CD14-positive monocyte (primary cell): ENCODE results near the gene EFNA1. TPM values are rescaled to one million over a fixed set of nuclear protein-coding genes. Genes with fewer than 3 reads are reported as not detected.

Experiments used
- DNase-seq, 3 donors: peaks; one replicate each; pipeline ENCODE4 v3.0.0-alpha.2; 2011 to 2022
- H2AFZ ChIP-seq: 2 replicates; pipeline ENCODE4 v1.6.0; 2012; ENCODE audit warnings: mild to moderate bottlenecking, low read depth, low read length, inconsistent platforms; ENCODE audit not compliant: insufficient read depth, poor library complexity, severe bottlenecking
- H3K27ac ChIP-seq, 2 donors: 1 replicate in 1 of 2; 2 replicates in 1 of 2; pipeline ENCODE4 v1.5.1; 2012 to 2013; ENCODE audit warnings: low read length in 2 of 2, control low read depth in 1 of 2, inconsistent platforms in 1 of 2, low read depth in 1 of 2, mild to moderate bottlenecking in 1 of 2
- H3K27me3 ChIP-seq, 2 donors: one replicate each; pipeline versions ENCODE4 v1.6.0 to v1.6.1; 2011 to 2013; ENCODE audit warnings: low read length in 2 of 2; ENCODE audit not compliant: control insufficient read depth in 2 of 2, insufficient read depth in 2 of 2
- H3K36me3 ChIP-seq, 2 donors: replicated peaks in 1 of 2; 1 replicate in 1 of 2; 2 replicates in 1 of 2; pipeline versions ENCODE4 v1.5.1 to v1.6.1; 2012 to 2013; ENCODE audit warnings: low read length in 2 of 2, control low read depth in 1 of 2, inconsistent platforms in 1 of 2, mild to moderate bottlenecking in 1 of 2; ENCODE audit not compliant: insufficient read depth in 2 of 2, control insufficient read depth in 1 of 2
- H3K4me1 ChIP-seq, 2 donors: 1 replicate in 1 of 2; 2 replicates in 1 of 2; pipeline versions ENCODE4 v1.5.1 to v1.6.1; 2012 to 2013; ENCODE audit warnings: low read length in 2 of 2, control low read depth in 1 of 2, inconsistent platforms in 1 of 2, mild to moderate bottlenecking in 1 of 2, moderate library complexity in 1 of 2; ENCODE audit not compliant: insufficient read depth in 2 of 2, control insufficient read depth in 1 of 2
- H3K4me2 ChIP-seq: replicated peaks from 2 replicates; pipeline ENCODE3; 2012; ENCODE audit warnings: low read length, moderate library complexity, mild to moderate bottlenecking; ENCODE audit not compliant: poor library complexity, severe bottlenecking; ENCODE audit errors: extremely low read depth
- H3K4me3 ChIP-seq, 3 experiments: fragments of 200-600 bp in 1 of 3; sonication (generic) in 1 of 3; replicated peaks in 1 of 3; 1 replicate in 2 of 3; 2 replicates in 1 of 3; pipeline ENCODE4 v1.5.1; 2011 to 2013; ENCODE audit warnings: low read length in 3 of 3, mild to moderate bottlenecking in 3 of 3, control low read depth in 2 of 3, low read depth in 2 of 3, inconsistent platforms in 1 of 3, moderate library complexity in 1 of 3
- H3K79me2 ChIP-seq: 2 replicates; pipeline ENCODE4 v1.6.0; 2012; ENCODE audit warnings: mild to moderate bottlenecking, control low read depth, inconsistent platforms, low read length, moderate library complexity; ENCODE audit not compliant: insufficient read depth
- H3K9ac ChIP-seq: 2 replicates; pipeline ENCODE4 v1.6.0; 2017; ENCODE audit warnings: low read length, mild to moderate bottlenecking; ENCODE audit not compliant: insufficient read depth, poor library complexity, severe bottlenecking
- H3K9me3 ChIP-seq, 2 donors: replicated peaks in 1 of 2; 1 replicate in 1 of 2; 2 replicates in 1 of 2; pipeline versions ENCODE4 v1.5.1 to v1.6.1; 2012 to 2013; ENCODE audit warnings: low read length in 2 of 2, control low read depth in 1 of 2; ENCODE audit not compliant: control insufficient read depth in 1 of 2, insufficient read depth in 1 of 2
- H4K20me1 ChIP-seq: 2 replicates; pipeline ENCODE4 v1.6.0; 2012; ENCODE audit warnings: mild to moderate bottlenecking, low read length, control low read depth, moderate library complexity; ENCODE audit not compliant: insufficient read depth
- H3K27ac Mint-ChIP-seq, 7 donors: one replicate each; pipeline ENCODE4 v1.8.0; 2020; ENCODE audit warnings: mild to moderate bottlenecking in 7 of 7, mixed read lengths in 7 of 7, moderate library complexity in 6 of 7, inconsistent platforms in 2 of 7
- H3K27me3 Mint-ChIP-seq, 3 donors: one replicate each; pipeline ENCODE4 v1.8.0; 2021 to 2022; ENCODE audit warnings: low read depth in 3 of 3, mild to moderate bottlenecking in 3 of 3, mixed read lengths in 3 of 3, moderate library complexity in 3 of 3, inconsistent platforms in 1 of 3
- H3K36me3 Mint-ChIP-seq, 2 donors: one replicate each; pipeline ENCODE4 v1.8.0; 2020; ENCODE audit warnings: mixed read lengths in 2 of 2, inconsistent platforms in 1 of 2, mild to moderate bottlenecking in 1 of 2
- H3K4me1 Mint-ChIP-seq: one replicate; pipeline ENCODE4 v1.8.0; 2020; ENCODE audit warnings: mild to moderate bottlenecking, mixed read lengths
- H3K4me3 Mint-ChIP-seq, 2 donors: one replicate each; pipeline ENCODE4 v1.8.0; 2020; ENCODE audit warnings: mild to moderate bottlenecking in 2 of 2, mixed read lengths in 2 of 2, moderate library complexity in 1 of 2
- H3K9me3 Mint-ChIP-seq, 7 donors: one replicate each; pipeline ENCODE4 v1.8.0; 2020 to 2022; ENCODE audit warnings: mixed read lengths in 7 of 7, mild to moderate bottlenecking in 6 of 7, moderate library complexity in 6 of 7, inconsistent platforms in 2 of 7
- WGBS: methylation state at CpG from one replicate; pipeline ENCODE4 v1.1.5; 2013; ENCODE audit warnings: missing lambda C conversion rate; ENCODE audit not compliant: insufficient coverage; 5-methylcytosine and 5-hydroxymethylcytosine counted together
- intact Hi-C, 2 donors: fragments of 100-400 bp; cut with micrococcal nuclease; formaldehyde crosslinking; loops; one replicate each; pipeline versions ENCODE4 v1.15.0 to v1.15.1; 2023
- polyA plus RNA-seq, 3 donors: library from polyadenylated mRNA; depleted of rRNA in 1 of 3; unstranded in 2 of 3; stranded (reverse) in 1 of 3; fragments of 300-500 nt in 2 of 3; fragments of >200 nt in 1 of 3; fragmentation: Illumina TruSeq in 2 of 3; gene quantifications; 1 replicate in 2 of 3; 2 replicates in 1 of 3; pipeline ENCODE4 v1.2.3, GENCODE V29; 2012 to 2021
- TF ChIP-seq, protein P1 (sequence below): fragments of 200-600 bp; IDR thresholded peaks from one replicate; pipeline ENCODE4 v1.8.0; 2022; ENCODE audit warnings: antibody characterized with exemption, mild to moderate bottlenecking

Gene EFNA1
- polyA plus RNA-seq, 3 donors = 1.2 TPM; not detected in 2

DNA sequence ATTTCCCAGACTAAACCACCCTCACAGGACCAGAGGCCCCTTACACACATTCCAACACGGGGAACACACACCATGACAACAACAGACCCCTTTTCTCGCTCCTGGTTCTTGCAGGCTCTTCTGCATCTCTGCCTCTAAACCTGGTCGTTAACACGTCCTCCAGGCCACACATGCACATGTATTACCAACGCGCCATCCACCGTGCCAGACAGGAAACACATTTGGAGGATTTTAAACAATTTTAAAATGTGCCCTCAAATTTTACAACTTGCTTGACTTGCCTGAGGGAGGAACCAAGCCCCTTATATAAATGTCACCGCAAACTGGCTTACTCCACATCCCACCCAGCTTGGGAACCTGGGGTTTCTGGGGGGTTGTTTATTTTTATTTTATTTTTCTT, 16.9 kb upstream of the EFNA1 start:
- TF ChIP-seq, protein P1, sequence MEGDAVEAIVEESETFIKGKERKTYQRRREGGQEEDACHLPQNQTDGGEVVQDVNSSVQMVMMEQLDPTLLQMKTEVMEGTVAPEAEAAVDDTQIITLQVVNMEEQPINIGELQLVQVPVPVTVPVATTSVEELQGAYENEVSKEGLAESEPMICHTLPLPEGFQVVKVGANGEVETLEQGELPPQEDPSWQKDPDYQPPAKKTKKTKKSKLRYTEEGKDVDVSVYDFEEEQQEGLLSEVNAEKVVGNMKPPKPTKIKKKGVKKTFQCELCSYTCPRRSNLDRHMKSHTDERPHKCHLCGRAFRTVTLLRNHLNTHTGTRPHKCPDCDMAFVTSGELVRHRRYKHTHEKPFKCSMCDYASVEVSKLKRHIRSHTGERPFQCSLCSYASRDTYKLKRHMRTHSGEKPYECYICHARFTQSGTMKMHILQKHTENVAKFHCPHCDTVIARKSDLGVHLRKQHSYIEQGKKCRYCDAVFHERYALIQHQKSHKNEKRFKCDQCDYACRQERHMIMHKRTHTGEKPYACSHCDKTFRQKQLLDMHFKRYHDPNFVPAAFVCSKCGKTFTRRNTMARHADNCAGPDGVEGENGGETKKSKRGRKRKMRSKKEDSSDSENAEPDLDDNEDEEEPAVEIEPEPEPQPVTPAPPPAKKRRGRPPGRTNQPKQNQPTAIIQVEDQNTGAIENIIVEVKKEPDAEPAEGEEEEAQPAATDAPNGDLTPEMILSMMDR = no peak
- H3K27ac Mint-ChIP-seq = no peak overlapping the region

DNA sequence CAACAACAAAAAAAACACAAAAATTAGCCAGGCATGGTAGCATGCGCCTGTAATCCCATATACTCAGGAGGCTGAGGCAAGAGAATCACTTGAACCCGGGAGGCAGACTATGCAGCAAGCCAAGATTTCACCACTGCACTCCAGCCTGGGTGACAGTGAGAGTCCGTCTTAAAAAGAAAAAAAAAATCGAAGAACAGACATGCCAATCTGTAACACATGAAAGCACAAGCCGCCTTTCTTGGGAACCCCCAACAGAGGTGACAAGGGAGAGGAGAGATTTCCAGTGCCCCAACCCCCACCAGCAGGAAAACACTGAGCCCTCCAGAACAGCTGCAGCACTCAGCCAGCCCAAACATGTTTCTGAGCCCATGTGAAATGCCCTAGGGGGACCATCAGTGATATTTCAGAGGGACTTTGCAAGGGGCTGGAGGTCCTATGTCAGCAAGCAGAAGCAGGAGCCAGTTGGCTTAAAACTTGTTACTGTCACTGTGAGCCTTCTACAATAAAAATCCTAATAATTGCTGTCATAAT, 14.2 kb upstream of the EFNA1 start:
- Histone ChIP-seq H3K79me2 (no peaks in the 10 kb centered on the region), H4K20me1 (no peaks in the 10 kb centered on the region), H3K9me3 (no peaks in the 10 kb centered on the region), H2AFZ (no peak overlapping the region), H3K4me2 (no peak overlapping the region), H3K9ac (no peak overlapping the region), H3K36me3 (no peaks in the 10 kb centered on the region), H3K4me1 (peaks cover 0 to 1% of the 10 kb centered on the region in 2 donors), H3K27me3 (no peaks in the 10 kb centered on the region), H3K4me3 (no peak overlapping the region), H3K27ac (no peak overlapping the region)
- Mint-ChIP-seq H3K36me3 (no peaks in the 10 kb centered on the region), H3K9me3 (peaks cover 0 to 3% (median 0%) of the 10 kb centered on the region in 7 donors), H3K4me1 (peaks cover 2% of the 10 kb centered on the region), H3K27me3 (peaks cover 0 to 12% (median 4%) of the 10 kb centered on the region in 3 donors), H3K27ac (no peak overlapping the region), H3K4me3 (no peak overlapping the region)
- TF ChIP-seq, protein P1 = no peak
- 100% methylated on average over 1 of the region's 5 CpGs for WGBS
- DNase-seq = no peak
- intact Hi-C loops = no loop called here

More for the DNA sequence above, 16.9 kb upstream of the EFNA1 start:
- Mint-ChIP-seq H3K27me3 (peaks cover 0 to 6% (median 4%) of the 10 kb centered on the region in 3 donors), H3K36me3 (no peaks in the 10 kb centered on the region), H3K9me3 (peaks cover 0 to 3% (median 0%) of the 10 kb centered on the region in 7 donors), H3K4me3 (no peak overlapping the region), H3K4me1 (peaks cover 8% of the 10 kb centered on the region)
- 16% methylated on average over 4 of the region's 8 CpGs for WGBS
- H3K36me3 ChIP-seq = no peaks in the 10 kb centered on the region
- H3K9me3 ChIP-seq = no peaks in the 10 kb centered on the region
- no peak overlapping the region for H3K4me2 ChIP-seq
- H3K27me3 ChIP-seq = no peaks in the 10 kb centered on the region
- H3K9ac ChIP-seq = no peak overlapping the region
- H3K79me2 ChIP-seq = no peaks in the 10 kb centered on the region
- H3K4me1 ChIP-seq = peaks cover 0 to 2% of the 10 kb centered on the region in 2 donors
- H3K4me3 ChIP-seq = no peak overlapping the region
- no peak overlapping the region for H3K27ac ChIP-seq
- DNase-seq = no peak
- no peaks in the 10 kb centered on the region for H4K20me1 ChIP-seq
- intact Hi-C loops = no loop called here
- H2AFZ ChIP-seq = no peak overlapping the region
